Stimulated activated CD8-positive, alpha-beta memory T cell treated with anti-CD3 and anti-CD28 coated beads, Interleukin-7, amount 100 ng/mL, for 4 hours (primary cell): ENCODE results near the gene HOXA6.

Experiments used
- DNase-seq, 2 donors: peaks; one replicate each; pipeline ENCODE4 v3.0.0-alpha.2; 2020; ENCODE audit warnings: low read depth in 2 of 2

HOXA6 gene

GRCh38 chr7:27122077-27122910 lies 25.3 kb downstream of the HOXA6 start:
- DNase-seq: no peak

DNA sequence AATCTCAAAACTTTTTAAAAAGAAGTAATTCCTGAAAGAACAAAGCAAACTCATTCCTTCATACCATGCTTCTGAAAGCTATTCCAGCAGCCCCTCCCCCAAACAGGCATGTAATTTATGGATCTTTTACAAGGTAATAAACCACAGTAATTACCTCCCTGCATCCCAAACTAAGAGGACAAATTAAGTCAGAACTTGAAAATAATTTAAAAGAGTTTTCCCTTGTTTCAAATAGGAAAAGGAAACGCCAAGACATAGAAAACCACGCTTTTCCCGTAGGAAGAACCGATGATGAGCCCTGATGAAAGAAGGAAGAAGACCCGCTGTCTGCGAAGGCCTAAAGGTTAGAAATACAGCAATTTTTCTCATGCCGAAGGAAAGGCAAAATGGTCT lies 25.9 kb downstream of the HOXA6 start:
- DNase-seq: no peak

DNA sequence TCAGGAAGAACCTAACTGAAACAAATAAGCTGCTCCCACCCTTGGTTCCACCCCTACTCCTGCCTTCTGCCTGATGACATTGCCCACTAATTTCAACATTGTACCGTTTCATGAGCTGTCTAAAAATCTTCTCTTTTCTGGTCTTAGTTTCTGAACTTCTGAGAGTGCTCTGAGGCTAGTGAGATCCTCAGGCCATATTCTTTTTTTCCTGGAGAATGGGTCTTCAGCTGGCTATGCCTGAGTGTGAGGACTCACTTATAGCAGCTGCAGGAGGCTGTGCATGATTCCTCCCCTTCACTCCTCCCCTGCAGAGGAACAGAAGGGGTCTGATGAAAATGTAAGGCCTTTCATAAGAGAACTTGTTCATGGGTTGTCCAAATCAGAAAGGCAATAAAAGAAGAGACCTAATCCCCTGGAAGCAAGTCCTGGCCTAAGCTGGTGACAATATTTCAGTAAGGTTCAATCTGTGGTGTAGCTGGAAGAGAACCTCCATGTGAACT lies 28.1 kb downstream of the HOXA6 start:
- DNase-seq: no peak

DNA sequence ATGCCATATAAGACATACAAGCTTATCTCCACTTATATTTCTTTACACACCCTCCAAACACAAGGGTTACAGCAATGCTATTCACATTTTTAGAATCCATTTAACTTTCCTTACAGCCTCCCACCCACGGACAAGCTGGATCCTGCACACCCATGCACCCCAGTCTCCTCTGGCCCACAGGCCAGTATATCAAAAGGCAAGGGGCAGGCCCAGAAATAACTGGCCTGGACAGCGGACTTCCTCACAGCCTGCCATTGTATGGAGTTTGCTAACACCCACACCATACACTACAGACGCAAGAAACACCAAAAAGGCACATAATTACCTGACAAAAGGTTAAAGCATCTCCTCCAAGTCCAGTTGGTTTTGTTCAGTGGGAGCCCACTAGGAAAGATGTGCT lies 29.0 kb downstream of the HOXA6 start:
- no peak for DNase-seq

DNA sequence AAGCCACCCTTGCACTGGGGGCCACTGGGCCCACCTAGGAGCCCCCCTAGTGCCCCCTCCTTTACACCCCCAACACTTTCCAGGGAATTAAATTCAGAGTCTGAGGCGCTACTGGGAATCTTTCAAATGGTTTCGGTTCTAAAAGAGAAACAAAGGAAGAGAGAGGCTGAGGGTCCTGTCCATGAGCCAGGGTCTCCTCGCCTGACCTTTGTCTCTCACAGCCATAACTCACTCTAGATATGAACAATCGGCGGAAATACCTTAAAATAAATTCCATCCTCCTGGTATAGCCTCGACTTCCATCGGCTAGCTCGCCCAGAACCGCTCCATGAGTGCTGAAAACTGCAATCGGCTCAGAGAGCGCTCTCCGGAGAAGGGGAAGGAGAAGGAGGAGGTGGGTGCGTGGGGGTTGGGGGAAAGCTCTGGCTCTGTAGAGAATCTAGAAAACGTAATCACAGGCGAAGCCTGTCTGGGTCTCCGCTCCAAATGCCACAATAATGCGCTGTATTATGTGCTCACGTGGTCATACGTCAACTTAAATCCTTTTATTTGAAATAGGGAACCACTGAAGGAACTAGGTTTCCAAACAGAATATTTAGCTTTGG lies 29.6 kb downstream of the HOXA6 start:
- DNase-seq: no peak

- DNase-seq: no peak
Observed at GRCh38 chr7:27116962-27117886, 30.4 kb downstream of the HOXA6 start.

DNA sequence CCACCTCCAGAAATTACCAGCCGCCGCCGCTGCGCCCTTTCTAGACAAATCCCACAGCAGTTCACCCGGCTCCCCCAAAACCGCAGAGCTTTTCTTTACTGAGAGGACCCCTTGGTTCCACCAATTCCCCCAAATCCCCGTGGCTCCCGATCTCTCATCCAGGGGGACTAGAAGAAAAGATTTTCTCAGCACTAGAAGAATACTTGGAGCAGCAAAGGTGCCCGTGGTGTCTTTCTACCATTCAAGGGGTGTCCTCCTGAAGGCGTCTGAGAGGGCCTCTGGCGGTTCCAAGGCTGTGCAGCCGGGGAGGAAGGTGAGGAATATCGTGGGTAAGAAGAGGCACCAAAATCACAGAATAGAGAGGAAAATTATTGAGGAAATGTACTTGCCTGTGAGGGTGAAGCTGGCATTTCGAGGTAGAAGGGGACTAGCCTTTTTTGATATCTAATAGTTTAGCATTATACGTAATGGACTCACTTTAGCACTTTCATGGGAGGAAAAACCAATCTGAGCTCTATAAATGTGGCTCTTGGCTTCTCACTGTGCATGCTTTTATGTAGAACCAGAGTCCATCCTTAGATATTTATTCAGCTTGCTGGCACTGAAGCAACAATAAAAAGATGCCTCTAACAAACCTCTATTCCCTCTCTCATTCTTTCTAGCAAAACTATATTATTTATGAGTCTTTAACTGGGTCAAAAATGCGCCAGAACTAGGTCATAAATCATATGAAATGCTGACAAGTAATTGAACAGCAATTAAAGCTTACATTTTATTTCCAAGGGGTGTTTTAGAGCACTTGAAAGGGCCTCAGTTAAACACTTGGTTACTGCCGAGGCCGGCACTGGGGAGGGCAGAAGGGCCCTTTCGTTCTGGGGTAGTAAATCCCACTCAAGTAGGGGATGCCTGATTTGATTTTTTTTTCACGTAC lies 31.3 kb downstream of the HOXA6 start:
- no peak for DNase-seq

- DNase-seq: no peak
Observed at GRCh38 chr7:27115221-27116026, 32.1 kb downstream of the HOXA6 start.

GRCh38 chr7:27114881-27115220 lies 32.7 kb downstream of the HOXA6 start:
- DNase-seq: no peak

DNA sequence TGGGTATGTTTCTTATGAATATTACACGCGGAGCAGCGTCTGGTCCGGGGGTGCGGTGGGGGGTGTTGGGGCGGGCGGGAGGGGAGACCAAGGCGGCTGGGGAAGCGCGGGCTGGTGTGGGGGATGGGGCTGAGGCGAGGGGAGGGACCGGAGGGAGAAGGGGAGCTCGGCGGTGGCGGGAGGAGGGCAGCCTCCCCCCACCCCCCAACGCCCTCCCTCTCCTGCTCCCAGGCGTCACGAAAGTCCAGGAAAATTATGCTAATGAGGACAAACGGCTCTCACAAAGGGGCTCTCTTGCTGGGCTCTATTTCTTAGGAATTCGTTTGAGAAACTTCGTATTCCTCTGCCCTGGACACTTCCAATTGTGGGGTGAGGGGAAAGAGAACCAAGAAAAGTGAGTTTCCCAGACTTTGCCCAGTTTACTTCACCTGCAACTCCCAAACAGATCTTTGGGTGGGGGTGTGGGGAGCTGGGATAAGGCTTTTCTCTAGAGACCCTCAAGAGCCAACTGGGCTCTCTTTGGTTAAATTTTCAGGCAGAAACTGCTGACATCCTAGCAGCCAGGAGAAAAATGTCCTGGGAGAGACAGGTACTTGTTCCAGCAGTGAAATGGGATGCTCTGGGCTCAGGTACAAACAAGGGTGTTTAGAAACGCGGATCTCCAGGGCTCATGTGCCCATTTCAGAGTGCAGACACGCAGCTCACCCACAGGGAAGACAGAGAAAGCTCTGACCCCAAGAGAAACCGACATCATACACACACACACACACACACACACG lies 33.4 kb downstream of the HOXA6 start:
- DNase-seq: no peak

DNA sequence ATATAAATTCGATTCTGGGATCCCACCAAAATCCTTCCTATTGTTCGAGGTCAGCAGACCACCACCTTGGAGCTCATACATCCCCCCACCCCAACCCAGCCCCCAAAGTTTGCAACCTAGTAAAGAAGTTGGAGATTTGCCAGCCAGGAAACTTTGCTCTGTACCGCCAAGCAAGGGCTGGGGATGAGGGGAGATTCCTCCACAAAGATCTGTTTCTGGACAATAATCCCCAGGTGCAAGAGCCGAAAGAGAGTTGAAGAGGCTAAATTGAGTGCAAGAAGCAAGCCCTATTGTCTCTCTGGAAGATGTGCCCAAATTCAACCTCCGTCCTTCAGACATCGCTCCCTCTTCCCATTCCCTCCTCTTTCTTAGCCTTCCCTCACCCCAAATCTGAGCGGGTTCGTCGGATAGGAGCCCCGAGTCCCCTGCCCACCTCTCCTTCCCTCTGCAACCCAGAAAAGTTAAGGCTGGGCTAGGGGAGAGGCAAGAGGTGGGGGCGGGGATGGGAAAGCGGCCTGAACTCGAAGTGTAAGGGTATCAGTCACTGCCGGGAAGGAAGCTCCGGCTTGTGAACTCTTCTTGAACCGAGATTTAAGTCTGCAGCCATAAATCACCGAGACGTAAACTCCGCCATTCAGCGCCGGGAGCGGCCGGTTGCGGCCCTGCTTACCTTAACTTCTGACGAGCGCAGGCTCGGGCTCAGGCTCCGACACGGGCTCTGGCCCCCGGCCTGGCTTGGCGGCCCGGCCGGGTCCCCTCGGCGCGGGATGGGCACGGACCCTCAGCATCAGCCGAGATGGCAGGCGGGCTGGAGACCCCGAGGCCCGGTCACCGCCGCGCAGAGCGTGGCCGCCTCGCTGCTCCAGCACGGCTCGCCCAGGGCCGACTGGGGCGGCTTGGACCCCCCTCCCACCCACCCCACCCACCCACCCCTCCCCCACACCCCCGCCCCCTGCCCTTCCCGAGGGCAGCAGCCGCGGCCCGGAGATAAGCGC lies 34.3 kb downstream of the HOXA6 start:
- DNase-seq: no peak

- DNase-seq: no peak
Observed at GRCh38 chr7:27112361-27112760, 35.2 kb downstream of the HOXA6 start.

GRCh38 chr7:27111751-27112277 lies 35.8 kb downstream of the HOXA6 start:
- DNase-seq: no peak

DNA sequence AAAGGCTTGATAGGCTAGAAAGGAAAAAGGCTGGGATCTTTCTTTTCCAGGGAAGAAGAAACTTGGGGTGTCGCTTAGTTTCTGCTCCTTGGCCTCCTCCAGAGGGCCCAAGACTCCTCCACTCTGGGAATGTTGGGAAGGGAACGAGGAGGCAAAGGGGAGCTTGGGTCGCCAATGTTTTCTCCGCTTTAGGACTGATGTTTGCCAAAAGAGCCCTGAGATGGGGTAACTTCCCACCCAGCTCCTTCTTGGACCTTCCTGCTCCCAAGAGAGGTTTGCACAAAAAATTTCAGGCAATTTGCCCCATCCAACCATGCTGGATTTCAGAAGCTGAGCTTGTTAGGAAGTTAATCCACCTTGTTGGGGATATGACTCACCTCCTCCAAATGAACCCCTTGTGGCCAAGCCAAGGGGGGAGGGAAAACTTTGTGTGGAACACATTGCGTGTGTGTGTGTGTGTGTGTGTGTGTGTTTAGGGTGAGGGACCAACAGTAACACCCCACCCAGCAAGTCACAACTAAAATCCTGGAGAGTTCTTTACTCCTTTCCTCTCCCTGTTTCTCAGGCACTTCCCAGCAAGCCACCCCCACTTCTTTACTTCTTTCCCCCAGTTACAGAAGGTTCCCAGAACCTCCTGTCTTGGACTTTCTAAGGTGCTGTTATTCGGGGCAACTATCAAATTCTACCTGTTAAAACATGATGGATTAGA lies 36.4 kb downstream of the HOXA6 start:
- DNase-seq: no peak

DNA sequence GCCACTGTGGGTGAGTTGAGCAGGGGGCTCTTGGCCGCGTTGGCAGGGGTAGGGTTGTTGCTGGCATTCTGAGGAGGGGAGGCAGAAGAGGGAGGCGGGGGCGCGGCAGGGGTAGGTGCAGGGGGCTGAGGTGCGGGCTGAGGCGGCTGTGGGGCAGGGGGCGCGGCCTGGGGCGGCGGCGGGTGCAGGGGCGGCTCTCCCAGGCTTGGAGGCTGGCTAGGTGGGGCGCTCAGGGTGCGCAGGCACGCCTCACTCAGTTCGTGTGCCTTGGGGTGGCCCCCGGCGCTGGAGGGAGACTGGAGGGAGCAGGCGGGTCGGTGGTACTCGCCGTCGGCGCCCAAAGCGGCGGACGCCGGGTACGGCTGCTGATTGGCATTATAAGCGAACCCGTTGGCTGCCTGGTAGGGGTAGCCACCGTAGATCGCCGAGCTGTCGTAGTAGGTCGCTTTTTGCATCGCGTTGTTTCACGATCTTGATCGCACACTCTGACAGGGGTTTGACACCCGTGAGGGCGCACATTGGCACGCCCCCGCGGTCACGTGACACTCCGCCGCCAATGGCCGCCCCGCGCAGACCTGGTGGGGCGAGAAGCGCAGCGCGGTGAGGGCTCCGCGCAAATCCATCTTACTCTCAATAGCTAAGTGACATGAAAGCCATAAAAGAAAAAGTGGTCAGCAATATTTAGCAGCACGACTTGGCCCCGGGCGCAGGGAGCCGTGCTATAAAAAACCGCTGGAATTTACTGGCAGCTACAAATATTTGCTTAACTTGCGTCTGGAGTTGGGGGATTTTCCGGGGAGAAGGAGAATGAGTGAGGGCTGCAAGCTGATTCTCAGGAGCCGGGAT lies 37.2 kb downstream of the HOXA6 start:
- no peak for DNase-seq

DNA sequence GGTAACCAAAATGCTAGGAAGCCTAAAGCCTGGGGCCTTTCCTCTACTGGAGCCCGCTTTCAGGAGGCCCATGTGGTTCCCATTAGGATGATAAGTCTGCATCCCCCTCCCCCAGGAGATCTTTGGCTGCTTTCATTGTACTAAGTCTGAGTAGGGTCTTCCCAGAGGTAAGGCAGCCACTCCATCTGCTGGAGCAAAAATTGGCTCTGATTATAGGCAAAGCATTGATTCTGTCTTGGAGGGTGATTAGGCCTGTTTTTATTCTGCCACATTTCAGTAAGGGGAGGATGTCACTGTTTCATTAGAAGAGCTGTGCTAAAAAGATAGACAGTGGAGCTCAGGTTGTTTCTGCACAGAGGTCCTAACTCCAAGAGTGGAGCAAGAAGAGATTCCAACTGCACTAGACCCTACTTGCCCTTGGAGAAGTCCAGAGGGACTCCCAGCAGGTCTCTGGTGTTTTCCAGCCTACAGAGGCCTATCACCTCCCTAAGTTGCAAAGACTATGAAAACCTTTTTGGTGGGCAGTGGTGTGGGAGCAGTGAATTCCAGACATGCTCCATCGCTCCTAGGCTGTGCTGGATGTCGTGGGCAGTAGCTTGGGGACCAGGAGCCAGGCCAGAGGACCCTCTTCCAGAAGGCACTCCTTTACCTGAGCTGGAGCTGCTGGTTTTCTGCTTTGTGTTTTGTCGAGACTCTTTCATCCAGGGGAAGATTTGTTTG lies 37.9 kb downstream of the HOXA6 start:
- DNase-seq: no peak
